Measurements from ENCODE around the gene PADI2.

Gene PADI2

GRCh38 chr1:17094664-17095063 lies 24.6 kb downstream of the PADI2 start:
- FAIRE-seq (peak; percentile 84), DNase-seq (ENCODE audit: extremely low spot score, insufficient read length, low read depth) (peak; percentile 35)

GRCh38 chr1:17093822-17094393 lies 25.3 kb downstream of the PADI2 start:
- DNase-seq (ENCODE audit: extremely low spot score, insufficient read length, low read depth) (no peak), FAIRE-seq (no peak)

- FAIRE-seq (no peak), DNase-seq (ENCODE audit: extremely low spot score, insufficient read length, low read depth) (no peak)
Measured at GRCh38 chr1:17091252-17091651, 28.0 kb downstream of the PADI2 start.

GRCh38 chr1:17089506-17089905 lies 29.7 kb downstream of the PADI2 start:
- FAIRE-seq = no peak
- DNase-seq (ENCODE audit: extremely low spot score, insufficient read length, low read depth) = no peak

GRCh38 chr1:17086751-17087150 lies 32.5 kb downstream of the PADI2 start:
- FAIRE-seq (no peak), DNase-seq (ENCODE audit: extremely low spot score, insufficient read length, low read depth) (no peak)

GRCh38 chr1:17084787-17085186 lies 34.5 kb downstream of the PADI2 start:
- FAIRE-seq (no peak), DNase-seq (ENCODE audit: extremely low spot score, insufficient read length, low read depth) (no peak)

GRCh38 chr1:17082761-17083160 lies 36.5 kb downstream of the PADI2 start:
- no peak for DNase-seq (ENCODE audit: extremely low spot score, insufficient read length, low read depth)
- FAIRE-seq = no peak

GRCh38 chr1:17081439-17081838 lies 37.8 kb downstream of the PADI2 start:
- peak; percentile 65 for FAIRE-seq
- no peak for DNase-seq (ENCODE audit: extremely low spot score, insufficient read length, low read depth)

- no peak for FAIRE-seq
- DNase-seq (ENCODE audit: extremely low spot score, insufficient read length, low read depth) = no peak
Measured at GRCh38 chr1:17080880-17081279, 38.4 kb downstream of the PADI2 start.

- no peak for FAIRE-seq
- no peak for DNase-seq (ENCODE audit: extremely low spot score, insufficient read length, low read depth)
Measured at GRCh38 chr1:17080085-17080759, 39.0 kb downstream of the PADI2 start.

GRCh38 chr1:17078991-17079868 lies 40.0 kb downstream of the PADI2 start:
- no peak for FAIRE-seq

GRCh38 chr1:17075470-17076255 lies 43.6 kb downstream of the PADI2 start:
- FAIRE-seq = peak; percentile 87

More at GRCh38 chr1:17078991-17079868, 40.0 kb downstream of the PADI2 start:
- DNase-seq (ENCODE audit: extremely low spot score, insufficient read length, low read depth) = no peak

GRCh38 chr1:17071794-17072193 lies 47.5 kb downstream of the PADI2 start:
- FAIRE-seq (no peak), DNase-seq (ENCODE audit: extremely low spot score, insufficient read length, low read depth) (no peak)

More at GRCh38 chr1:17075470-17076255, 43.6 kb downstream of the PADI2 start:
- DNase-seq (ENCODE audit: extremely low spot score, insufficient read length, low read depth) = peak; percentile 52

- no peak for FAIRE-seq
- no peak for DNase-seq (ENCODE audit: extremely low spot score, insufficient read length, low read depth)
Measured at GRCh38 chr1:17070163-17070525, 49.1 kb downstream of the PADI2 start.

GRCh38 chr1:17069452-17070162 lies 49.6 kb downstream of the PADI2 start:
- DNase-seq (ENCODE audit: extremely low spot score, insufficient read length, low read depth) (no peak), FAIRE-seq (no peak)

- FAIRE-seq (no peak), DNase-seq (ENCODE audit: extremely low spot score, insufficient read length, low read depth) (no peak)
Measured at GRCh38 chr1:17068789-17069188, 50.5 kb downstream of the PADI2 start.

- DNase-seq (ENCODE audit: extremely low spot score, insufficient read length, low read depth) (no peak), FAIRE-seq (no peak)
Measured at GRCh38 chr1:17067465-17068240, 51.6 kb downstream of the PADI2 start.

- FAIRE-seq = no peak
Measured at GRCh38 chr1:17067069-17067426, 52.2 kb downstream of the PADI2 start.

More at GRCh38 chr1:17067069-17067426, 52.2 kb downstream of the PADI2 start:
- no peak for DNase-seq (ENCODE audit: extremely low spot score, insufficient read length, low read depth)
